Stimulated activated CD8-positive, alpha-beta memory T cell treated with anti-CD3 and anti-CD28 coated beads, Interleukin-12 subunit alpha, Interleukin-12 subunit beta, amount 100 ng/mL, for 4 hours (primary cell): ENCODE measurements around the gene MAML1.
A peak's percentile ranks its signal among the peaks of the same experiment; 100 is the strongest.

ENCODE experiments used
- DNase-seq: peaks from one replicate; pipeline ENCODE4 v3.0.0-alpha.2; 2020; ENCODE audit warnings: low read depth

The MAML1 gene

DNA sequence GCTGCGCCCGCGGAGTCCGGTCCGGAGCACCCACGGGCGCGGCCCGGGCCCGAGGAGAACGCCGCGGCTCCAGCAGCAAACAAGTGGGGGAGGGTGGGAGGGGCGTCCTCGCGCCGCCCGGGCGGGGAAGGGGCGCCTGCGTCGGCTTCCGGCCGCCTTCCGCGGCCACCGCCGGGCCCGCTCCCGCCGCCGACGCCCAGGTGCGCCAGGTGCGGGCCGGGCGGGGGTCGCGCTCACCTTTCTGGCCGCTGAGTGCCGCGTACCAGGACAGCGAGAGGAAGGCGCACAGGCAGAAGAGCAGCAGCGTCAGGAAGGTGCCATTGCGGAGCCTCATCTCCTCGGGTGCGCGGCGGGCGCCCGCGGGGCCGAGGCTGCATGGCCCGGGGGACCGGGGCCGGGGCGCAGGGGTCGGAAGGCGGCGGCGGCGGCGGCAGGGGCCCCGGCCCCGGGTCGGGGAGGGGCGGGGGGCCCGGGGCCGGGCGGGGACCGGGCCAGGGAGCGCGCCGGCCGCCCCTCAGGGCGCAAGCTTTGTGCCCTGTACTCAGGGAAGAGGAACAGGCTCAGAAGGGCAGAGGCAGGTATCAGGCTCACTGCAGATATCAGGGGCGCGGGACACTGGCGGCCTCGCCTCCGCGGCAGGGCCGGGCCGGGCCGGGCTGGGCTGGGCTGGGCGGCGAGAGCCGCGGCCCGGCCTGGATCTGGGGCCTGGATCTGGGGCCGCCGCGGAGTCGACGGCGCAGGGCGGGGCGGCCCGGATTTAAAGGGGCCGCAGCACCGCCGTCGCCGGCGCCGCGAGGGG, 73.8 kb downstream of the MAML1 start, which contains the start of gene MGAT4B:
TSS of gene MGAT4B (minus strand) at position 617 of the 799 bp plus-strand sequence. CDS start at position 334, 283 bp downstream.
- peak; percentile 45 for DNase-seq

- DNase-seq, result no peak
Measured at GRCh38 chr5:179812135-179812825, 79.7 kb downstream of the MAML1 start.

- DNase-seq, result no peak
Measured at GRCh38 chr5:179812997-179813607, 80.5 kb downstream of the MAML1 start.

DNA sequence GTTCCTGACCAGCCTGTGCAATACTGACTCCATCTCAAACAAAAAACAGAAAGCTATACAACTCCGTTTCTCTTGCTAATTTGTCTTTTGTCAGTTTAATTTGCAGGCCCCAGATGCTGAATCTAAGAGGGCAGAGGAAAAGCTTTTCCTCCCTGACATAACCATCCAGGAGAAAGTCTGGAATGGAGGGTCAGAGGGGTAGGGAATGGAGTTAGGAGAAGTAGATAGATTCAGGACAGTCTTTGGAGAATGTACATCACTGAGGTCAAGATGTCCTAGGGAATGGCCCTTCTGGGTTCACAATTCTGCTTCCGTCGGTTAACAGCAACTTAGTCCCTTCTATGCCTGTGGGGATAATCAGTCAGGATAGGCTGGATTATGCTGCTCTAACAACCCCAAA, 81.5 kb downstream of the MAML1 start:
- DNase-seq, result no peak

GRCh38 chr5:179815491-179816249, 83.0 kb downstream of the MAML1 start:
- DNase-seq, result no peak

DNA sequence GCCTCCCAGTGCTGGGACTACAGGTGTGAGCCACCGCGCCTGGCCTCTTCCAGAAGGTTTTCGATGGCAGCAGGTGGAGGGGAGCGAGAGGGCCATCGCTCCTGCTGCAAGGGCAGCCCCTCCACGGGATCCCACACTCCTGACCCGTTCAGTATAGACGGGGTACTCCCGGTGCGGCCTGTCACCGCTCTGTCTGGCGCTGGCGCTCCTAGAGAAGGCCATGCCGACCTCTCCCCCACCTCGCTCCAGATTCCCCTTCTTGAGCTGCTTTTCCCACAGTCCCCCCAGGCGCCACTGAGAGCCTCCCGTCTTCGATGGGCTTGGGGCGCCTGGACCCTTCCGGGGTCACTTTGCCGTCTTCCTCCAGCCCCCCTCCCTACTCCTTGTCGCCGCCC, 83.8 kb downstream of the MAML1 start:
- DNase-seq, result no peak

GRCh38 chr5:179816796-179817469, 84.3 kb downstream of the MAML1 start:
- no peak for DNase-seq

GRCh38 chr5:179817470-179817840, 84.8 kb downstream of the MAML1 start:
- no peak for DNase-seq

DNA sequence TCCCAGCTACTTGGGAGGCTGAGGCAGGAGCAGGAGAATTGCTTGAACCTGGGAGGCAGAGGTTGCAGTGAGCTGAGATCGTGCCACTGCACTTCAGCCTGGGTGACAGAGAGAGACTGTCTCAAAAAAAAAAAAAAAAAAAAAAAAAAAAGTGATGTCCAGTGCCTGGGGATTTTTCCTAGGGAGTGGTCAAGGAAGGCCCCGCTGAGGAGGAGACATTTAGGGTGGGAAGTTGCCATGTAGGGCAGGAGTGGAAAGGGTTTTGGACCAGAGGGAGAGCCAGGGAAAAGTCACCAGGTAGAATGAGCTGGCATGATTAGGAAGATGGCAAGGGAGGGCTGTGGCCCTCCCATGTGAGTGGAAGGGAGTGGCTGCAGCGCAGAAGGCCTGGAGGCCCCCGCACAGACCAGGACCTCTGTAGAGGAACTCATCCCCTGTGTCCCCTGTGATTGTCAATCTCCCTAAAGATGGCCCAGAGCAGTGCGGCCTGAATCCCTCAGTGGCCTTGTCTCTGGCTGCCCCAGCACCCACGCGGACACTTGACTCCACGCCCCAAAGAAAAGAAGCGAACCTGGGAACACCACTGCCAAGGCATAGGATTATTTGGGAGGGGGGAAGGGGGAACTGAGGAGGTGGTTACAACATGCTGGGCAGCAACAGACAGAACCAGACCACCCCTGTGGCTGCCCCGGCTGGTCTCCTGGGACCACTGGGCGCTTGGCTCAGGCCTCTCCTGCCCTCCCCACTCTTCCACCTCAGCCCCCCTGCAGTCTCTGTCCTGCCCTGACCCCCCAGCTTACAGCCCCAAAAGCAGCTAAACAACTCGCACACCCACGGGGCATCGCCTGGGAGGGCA, 85.5 kb downstream of the MAML1 start:
- DNase-seq, result no peak

DNA sequence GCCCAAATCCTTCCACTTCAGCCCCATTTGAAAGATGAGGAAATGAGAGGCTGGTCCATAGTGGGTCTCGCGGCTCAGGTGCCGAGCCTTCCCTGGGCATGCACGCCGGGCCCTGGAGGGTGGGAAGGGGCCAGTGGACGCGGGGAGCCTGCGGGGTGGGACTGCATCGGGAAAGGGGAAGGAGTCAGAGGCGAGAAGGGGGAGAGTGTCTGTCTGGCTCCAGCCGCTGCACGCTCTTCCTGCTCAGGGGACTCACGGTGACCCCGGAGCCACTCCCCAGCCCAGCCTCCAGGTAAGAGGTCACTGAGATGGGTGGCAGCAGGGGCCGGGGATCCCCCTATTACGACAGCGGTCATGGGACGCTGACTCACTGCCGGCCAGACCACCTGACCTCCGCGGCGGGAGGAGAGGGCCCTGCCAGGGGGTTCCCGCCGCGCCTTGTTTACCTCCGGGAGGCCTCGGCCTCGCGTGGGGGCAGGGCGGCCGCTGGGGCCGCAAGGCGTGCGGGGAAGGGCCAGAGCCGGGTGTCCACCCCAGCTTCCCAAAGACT, 86.2 kb downstream of the MAML1 start:
- peak; percentile 81 for DNase-seq

DNA sequence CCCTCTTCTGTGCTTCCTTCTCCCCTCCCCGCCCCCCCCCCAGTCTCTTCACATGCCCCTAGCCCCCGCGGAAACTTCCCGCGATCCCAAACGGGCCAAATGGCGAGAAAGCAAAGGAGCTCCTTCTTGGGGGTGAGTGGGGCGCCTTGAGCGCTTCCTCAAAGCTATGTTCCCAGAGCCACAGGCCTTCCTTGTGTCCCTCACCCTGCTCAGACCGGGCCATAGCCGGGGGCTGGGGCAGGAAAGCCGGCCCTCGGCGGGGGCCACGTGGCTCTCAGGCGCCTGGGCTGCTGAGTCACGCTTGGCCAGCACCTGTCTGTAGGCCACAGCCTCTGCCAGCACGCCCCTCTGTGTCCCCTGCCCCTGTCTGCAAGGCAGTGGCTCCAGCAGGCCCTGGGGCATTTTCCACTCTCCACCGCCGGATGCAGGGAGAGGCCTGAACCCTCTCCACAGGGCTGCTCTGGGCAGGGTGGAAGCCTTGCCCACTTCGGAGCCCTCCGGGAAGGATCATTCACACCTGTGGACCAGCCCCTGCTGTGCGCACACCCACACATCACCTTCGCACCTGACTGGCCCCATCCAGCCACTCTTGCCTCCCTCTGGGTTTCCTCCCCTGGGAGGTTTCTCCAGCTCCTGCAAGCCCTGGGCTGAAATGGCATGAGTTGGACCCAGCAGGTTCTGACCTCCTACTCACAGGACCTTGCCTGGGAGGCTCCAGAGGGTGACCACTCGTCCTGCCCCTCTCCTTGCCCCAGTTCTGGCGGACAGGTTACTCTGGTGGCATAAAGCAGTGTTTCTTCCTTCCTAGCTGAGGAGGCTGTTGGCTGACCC, 86.9 kb downstream of the MAML1 start:
- no peak for DNase-seq

- no peak for DNase-seq
Measured at GRCh38 chr5:179820127-179820482, 87.5 kb downstream of the MAML1 start.

DNA sequence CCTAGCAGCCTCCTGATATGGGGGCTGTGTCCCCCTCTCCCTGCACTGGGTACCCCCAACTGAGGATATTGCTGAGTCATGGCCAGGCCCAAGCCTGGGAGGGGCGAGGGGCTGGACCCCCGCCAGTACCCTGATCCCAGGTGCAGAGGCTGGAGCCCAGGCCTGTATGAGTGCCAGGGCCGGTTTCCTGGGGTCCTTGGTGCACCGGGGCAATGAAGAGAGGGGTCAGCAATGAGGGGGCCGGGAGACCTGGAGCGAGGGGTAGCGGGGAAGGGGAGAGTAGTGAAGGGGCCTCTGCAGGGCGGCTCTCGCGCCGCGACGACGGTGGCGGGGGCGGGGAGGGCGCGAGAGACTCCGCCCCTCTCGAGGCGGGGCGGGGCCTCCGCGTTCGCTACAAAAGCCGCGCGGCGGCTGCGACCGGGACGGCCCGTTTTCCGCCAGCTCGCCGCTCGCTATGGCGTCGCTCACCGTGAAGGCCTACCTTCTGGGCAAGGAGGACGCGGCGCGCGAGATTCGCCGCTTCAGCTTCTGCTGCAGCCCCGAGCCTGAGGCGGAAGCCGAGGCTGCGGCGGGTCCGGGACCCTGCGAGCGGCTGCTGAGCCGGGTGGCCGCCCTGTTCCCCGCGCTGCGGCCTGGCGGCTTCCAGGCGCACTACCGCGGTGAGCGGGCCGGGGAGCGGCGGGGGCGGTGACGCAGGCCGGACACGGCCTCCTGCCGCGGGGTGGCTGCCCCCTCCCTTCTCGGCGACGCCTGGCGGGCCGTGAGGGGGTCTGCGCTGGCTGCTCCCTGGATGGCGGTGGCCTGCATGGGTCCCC, 88.1 kb downstream of the MAML1 start, which contains the start of gene SQSTM1:
TSS of gene SQSTM1 (plus strand) at position 423 of the 815 bp plus-strand sequence. CDS start at position 455, 32 bp downstream.
- DNase-seq, result peak; percentile 78

DNA sequence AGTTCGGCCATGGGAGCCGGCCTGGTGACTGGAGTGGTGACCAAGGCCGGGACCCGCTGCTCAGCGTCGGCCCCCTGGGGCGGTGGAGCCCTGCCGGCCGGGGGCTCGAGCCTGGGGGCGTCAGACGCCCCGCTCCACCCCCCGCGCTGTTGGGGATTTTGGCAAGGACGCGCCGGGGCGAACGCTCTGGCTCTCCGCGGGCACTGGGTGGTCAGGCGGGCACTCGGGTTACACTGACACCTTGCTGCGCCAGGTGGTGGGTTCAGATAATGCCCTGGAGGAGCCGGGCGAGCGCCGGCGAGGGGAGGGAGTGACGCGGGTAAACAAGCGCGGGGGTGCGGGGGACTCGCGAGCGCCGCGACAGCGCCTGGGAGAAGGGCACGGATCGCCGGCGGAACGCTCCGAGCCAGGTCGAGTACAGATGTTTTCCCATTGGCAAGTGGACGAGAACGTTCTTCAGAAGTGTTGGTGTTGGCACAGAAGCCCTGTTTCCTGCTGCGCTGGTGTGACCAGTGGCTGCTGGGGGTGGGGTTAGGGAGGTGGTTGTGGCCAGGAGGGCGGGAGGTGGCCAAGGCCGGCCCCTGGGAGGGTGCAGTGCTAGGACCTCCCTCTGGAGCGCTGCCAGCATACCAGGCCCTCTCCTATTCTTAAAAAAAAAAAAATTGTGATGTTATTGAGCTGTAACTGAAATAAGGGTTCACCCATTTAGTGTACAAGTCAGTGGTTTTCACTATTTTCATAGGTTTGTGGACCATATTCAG, 88.9 kb downstream of the MAML1 start:
- peak; percentile 70 for DNase-seq

DNA sequence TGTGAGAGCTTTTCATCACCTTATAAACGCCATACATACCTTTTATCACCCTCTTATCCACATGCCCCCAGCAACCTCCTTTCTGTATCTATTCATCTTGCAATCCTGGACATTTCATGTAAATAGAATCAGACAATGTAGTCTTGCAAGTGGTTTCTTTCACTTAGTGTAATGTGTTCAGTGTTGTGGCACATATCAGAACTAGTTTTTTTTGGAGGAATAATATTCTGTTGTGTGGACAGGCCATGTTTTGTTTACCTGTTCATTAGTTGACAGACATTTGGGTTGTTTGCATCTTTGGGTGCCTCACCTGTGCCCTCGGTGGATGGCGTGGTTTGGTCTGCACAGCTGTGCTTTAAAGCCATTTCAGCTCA, 89.4 kb downstream of the MAML1 start:
- no peak for DNase-seq

- DNase-seq, result no peak
Measured at GRCh38 chr5:179822444-179822990, 89.9 kb downstream of the MAML1 start.

- DNase-seq, result no peak
Measured at GRCh38 chr5:179823937-179824744, 91.5 kb downstream of the MAML1 start.
